ENCODE measurements around the gene SAC3D1. TPM values are rescaled to one million over a fixed set of nuclear protein-coding genes. Genes with fewer than 3 reads are reported as not detected.

The SAC3D1 gene
- polyA plus RNA-seq, 4 donors, result 6.9 to 18.1 (median 9.0) TPM

- WGBS, 3 donors, result 83 to 85% (median 83%) methylated on average over 10 of the region's 10 CpGs
- H3K27me3 ChIP-seq (ENCODE audit: control insufficient read depth in 3 of 3, insufficient read depth in 3 of 3, low read length in 3 of 3), result no peaks in the 10 kb centered on the region
- FAIRE-seq, result no peak
These were observed 26.4 kb downstream of the SAC3D1 start for GRCh38 chr11:65067446-65067845.

GRCh38 chr11:65069217-65069616 is 28.2 kb downstream of the SAC3D1 start:
- WGBS, 3 donors, result 51 to 55% (median 54%) methylated on average over 9 of the region's 9 CpGs
- Histone ChIP-seq H3K36me3 (ENCODE audit: control insufficient read depth in 3 of 3, insufficient read depth in 2 of 3, low read depth in 1 of 3, low read length in 3 of 3) (no peaks in the 10 kb centered on the region), H3K27ac (ENCODE audit: low read depth in 1 of 3, low read length in 2 of 3) (no peak overlapping the region), H3K9me3 (ENCODE audit: control insufficient read depth in 2 of 2, insufficient read depth in 1 of 2, low read depth in 1 of 2, low read length in 1 of 2) (no peaks in the 10 kb centered on the region), H3K4me1 (ENCODE audit: control insufficient read depth in 3 of 3, insufficient read depth in 2 of 3, low read depth in 1 of 3, low read length in 2 of 3) (peaks cover 0 to 11% (median 0%) of the 10 kb centered on the region in 3 donors), H3K4me3 (ENCODE audit: low read depth in 1 of 3, low read length in 3 of 3) (no peak overlapping the region), H3K27me3 (ENCODE audit: control insufficient read depth in 3 of 3, insufficient read depth in 3 of 3, low read length in 3 of 3) (no peaks in the 10 kb centered on the region)
- FAIRE-seq, result no peak
- DNase-seq, result peak in 1 of 2 donors; percentile 53

More at GRCh38 chr11:65067446-65067845, 26.4 kb downstream of the SAC3D1 start:
- Histone ChIP-seq H3K9me3 (ENCODE audit: control insufficient read depth in 2 of 2, insufficient read depth in 1 of 2, low read depth in 1 of 2, low read length in 1 of 2) (no peaks in the 10 kb centered on the region), H3K4me3 (ENCODE audit: low read depth in 1 of 3, low read length in 3 of 3) (no peak overlapping the region), H3K27ac (ENCODE audit: low read depth in 1 of 3, low read length in 2 of 3) (no peak overlapping the region), H3K36me3 (ENCODE audit: control insufficient read depth in 3 of 3, insufficient read depth in 2 of 3, low read depth in 1 of 3, low read length in 3 of 3) (no peaks in the 10 kb centered on the region), H3K4me1 (ENCODE audit: control insufficient read depth in 3 of 3, insufficient read depth in 2 of 3, low read depth in 1 of 3, low read length in 2 of 3) (peaks cover 0 to 11% (median 0%) of the 10 kb centered on the region in 3 donors)
- no peak for DNase-seq

GRCh38 chr11:65071907-65072630 is 31.1 kb downstream of the SAC3D1 start:
- DNase-seq (no peak), FAIRE-seq (no peak)
- Histone ChIP-seq H3K4me3 (ENCODE audit: low read depth in 1 of 3, low read length in 3 of 3) (no peak overlapping the region), H3K4me1 (ENCODE audit: control insufficient read depth in 3 of 3, insufficient read depth in 2 of 3, low read depth in 1 of 3, low read length in 2 of 3) (no peaks in the 10 kb centered on the region), H3K27ac (ENCODE audit: low read depth in 1 of 3, low read length in 2 of 3) (no peak overlapping the region), H3K9me3 (ENCODE audit: control insufficient read depth in 2 of 2, insufficient read depth in 1 of 2, low read depth in 1 of 2, low read length in 1 of 2) (no peaks in the 10 kb centered on the region), H3K27me3 (ENCODE audit: control insufficient read depth in 3 of 3, insufficient read depth in 3 of 3, low read length in 3 of 3) (no peaks in the 10 kb centered on the region), H3K36me3 (ENCODE audit: control insufficient read depth in 3 of 3, insufficient read depth in 2 of 3, low read depth in 1 of 3, low read length in 3 of 3) (peaks cover 0 to 5% (median 0%) of the 10 kb centered on the region in 3 donors)
- WGBS, 3 donors, result 48 to 51% (median 51%) methylated on average over 4 of the region's 4 CpGs

GRCh38 chr11:65072631-65072966 is 31.6 kb downstream of the SAC3D1 start:
- no peak for DNase-seq
- 48 to 60% (median 59%) methylated on average over 1 of the region's 1 CpG for WGBS, 3 donors
- peaks cover 0 to 5% (median 0%) of the 10 kb centered on the region in 3 donors for H3K36me3 ChIP-seq (ENCODE audit: control insufficient read depth in 3 of 3, insufficient read depth in 2 of 3, low read depth in 1 of 3, low read length in 3 of 3)
- FAIRE-seq, result no peak
- H3K27ac ChIP-seq (ENCODE audit: low read depth in 1 of 3, low read length in 2 of 3), result no peak overlapping the region
- H3K4me3 ChIP-seq (ENCODE audit: low read depth in 1 of 3, low read length in 3 of 3), result no peak overlapping the region
- H3K9me3 ChIP-seq (ENCODE audit: control insufficient read depth in 2 of 2, insufficient read depth in 1 of 2, low read depth in 1 of 2, low read length in 1 of 2), result no peaks in the 10 kb centered on the region
- no peaks in the 10 kb centered on the region for H3K4me1 ChIP-seq (ENCODE audit: control insufficient read depth in 3 of 3, insufficient read depth in 2 of 3, low read depth in 1 of 3, low read length in 2 of 3)
- H3K27me3 ChIP-seq (ENCODE audit: control insufficient read depth in 3 of 3, insufficient read depth in 3 of 3, low read length in 3 of 3), result no peaks in the 10 kb centered on the region

GRCh38 chr11:65077451-65077850 is 36.4 kb downstream of the SAC3D1 start:
- H3K9me3 ChIP-seq (ENCODE audit: control insufficient read depth in 2 of 2, insufficient read depth in 1 of 2, low read depth in 1 of 2, low read length in 1 of 2), result no peaks in the 10 kb centered on the region
- H3K36me3 ChIP-seq (ENCODE audit: control insufficient read depth in 3 of 3, insufficient read depth in 2 of 3, low read depth in 1 of 3, low read length in 3 of 3), result peaks cover 0 to 23% (median 0%) of the 10 kb centered on the region in 3 donors
- no peak for FAIRE-seq
- H3K27ac ChIP-seq (ENCODE audit: low read depth in 1 of 3, low read length in 2 of 3), result no peak overlapping the region
- peaks cover 0 to 9% (median 0%) of the 10 kb centered on the region in 3 donors for H3K4me1 ChIP-seq (ENCODE audit: control insufficient read depth in 3 of 3, insufficient read depth in 2 of 3, low read depth in 1 of 3, low read length in 2 of 3)
- no peak for DNase-seq
- H3K27me3 ChIP-seq (ENCODE audit: control insufficient read depth in 3 of 3, insufficient read depth in 3 of 3, low read length in 3 of 3), result no peaks in the 10 kb centered on the region
- WGBS, 3 donors, result 82 to 86% (median 82%) methylated on average over 4 of the region's 4 CpGs
- H3K4me3 ChIP-seq (ENCODE audit: low read depth in 1 of 3, low read length in 3 of 3), result no peak overlapping the region

GRCh38 chr11:65078151-65078550 is 37.1 kb downstream of the SAC3D1 start:
- no peak for FAIRE-seq
- peak overlapping the region in 2 of 3 donors; percentile 0 to 9 for H3K27ac ChIP-seq (ENCODE audit: low read depth in 1 of 3, low read length in 2 of 3)
- peak; percentile 83 to 85 for DNase-seq
- H3K4me1 ChIP-seq (ENCODE audit: control insufficient read depth in 3 of 3, insufficient read depth in 2 of 3, low read depth in 1 of 3, low read length in 2 of 3), result peaks cover 0 to 15% (median 0%) of the 10 kb centered on the region in 3 donors
- WGBS, 3 donors, result 16 to 43% (median 19%) methylated on average over 3 of the region's 3 CpGs
- H3K4me3 ChIP-seq (ENCODE audit: low read depth in 1 of 3, low read length in 3 of 3), result no peak overlapping the region
- no peaks in the 10 kb centered on the region for H3K9me3 ChIP-seq (ENCODE audit: control insufficient read depth in 2 of 2, insufficient read depth in 1 of 2, low read depth in 1 of 2, low read length in 1 of 2)
- H3K36me3 ChIP-seq (ENCODE audit: control insufficient read depth in 3 of 3, insufficient read depth in 2 of 3, low read depth in 1 of 3, low read length in 3 of 3), result peaks cover 0 to 23% (median 0%) of the 10 kb centered on the region in 3 donors
- no peaks in the 10 kb centered on the region for H3K27me3 ChIP-seq (ENCODE audit: control insufficient read depth in 3 of 3, insufficient read depth in 3 of 3, low read length in 3 of 3)

- H3K27me3 ChIP-seq (ENCODE audit: control insufficient read depth in 3 of 3, insufficient read depth in 3 of 3, low read length in 3 of 3), result no peaks in the 10 kb centered on the region
- no peak overlapping the region for H3K4me3 ChIP-seq (ENCODE audit: low read depth in 1 of 3, low read length in 3 of 3)
- whole genome bisulfite sequencing, 3 donors, result 84 to 93% (median 90%) methylated on average over 8 to 9 of the region's 9 CpGs
- H3K27ac ChIP-seq (ENCODE audit: low read depth in 1 of 3, low read length in 2 of 3), result peak overlapping the region in 2 of 3 donors; percentile 0 to 9
- no peaks in the 10 kb centered on the region for H3K9me3 ChIP-seq (ENCODE audit: control insufficient read depth in 2 of 2, insufficient read depth in 1 of 2, low read depth in 1 of 2, low read length in 1 of 2)
- DNase-seq, result no peak
- FAIRE-seq, result no peak
- H3K36me3 ChIP-seq (ENCODE audit: control insufficient read depth in 3 of 3, insufficient read depth in 2 of 3, low read depth in 1 of 3, low read length in 3 of 3), result peaks cover 0 to 23% (median 0%) of the 10 kb centered on the region in 3 donors
- peaks cover 0 to 20% (median 0%) of the 10 kb centered on the region in 3 donors for H3K4me1 ChIP-seq (ENCODE audit: control insufficient read depth in 3 of 3, insufficient read depth in 2 of 3, low read depth in 1 of 3, low read length in 2 of 3)
These were observed 37.9 kb downstream of the SAC3D1 start for GRCh38 chr11:65078786-65079342.

- H3K27ac ChIP-seq (ENCODE audit: low read depth in 1 of 3, low read length in 2 of 3), result peak overlapping the region in 2 of 3 donors; percentile 62 to 92
- H3K36me3 ChIP-seq (ENCODE audit: control insufficient read depth in 3 of 3, insufficient read depth in 2 of 3, low read depth in 1 of 3, low read length in 3 of 3), result peaks cover 4 to 49% (median 9%) of the 10 kb centered on the region in 3 donors
- no peaks in the 10 kb centered on the region for H3K27me3 ChIP-seq (ENCODE audit: control insufficient read depth in 3 of 3, insufficient read depth in 3 of 3, low read length in 3 of 3)
- DNase-seq (no peak), FAIRE-seq (no peak)
- H3K9me3 ChIP-seq (ENCODE audit: control insufficient read depth in 2 of 2, insufficient read depth in 1 of 2, low read depth in 1 of 2, low read length in 1 of 2), result no peaks in the 10 kb centered on the region
- H3K4me3 ChIP-seq (ENCODE audit: low read depth in 1 of 3, low read length in 3 of 3), result peak overlapping the region; percentile 67 to 82 (median 68)
- 2 to 4% (median 2%) methylated on average over 13 of the region's 13 CpGs for WGBS, 3 donors
- peaks cover 0 to 27% (median 2%) of the 10 kb centered on the region in 3 donors for H3K4me1 ChIP-seq (ENCODE audit: control insufficient read depth in 3 of 3, insufficient read depth in 2 of 3, low read depth in 1 of 3, low read length in 2 of 3)
These were observed 42.3 kb downstream of the SAC3D1 start for GRCh38 chr11:65083134-65083833.
